Activated T-helper 17 cell treated with anti-CD3 and anti-CD28 coated beads, Interleukin-2, amount 50 U/mL, for 72 hours (primary cell): ENCODE measurements around the gene PABPC1L2A. TPM values are rescaled to one million over a fixed set of nuclear protein-coding genes. Genes with fewer than 3 reads are reported as not detected.

ENCODE experiments used
- total RNA-seq, 2 donors: library from RNA; stranded (reverse); gene quantifications; one replicate each; pipeline ENCODE4 v1.2.3, GENCODE V29; 2022

PABPC1L2A gene
- total RNA-seq, 2 donors from 2014 or later = not detected

Other genes starting within 250 kb of the PABPC1L2A start
- not detected for gene FAM236C, start 166.9 kb downstream of the PABPC1L2A start, total RNA-seq
- gene FAM236A, start 141.3 kb downstream of the PABPC1L2A start, total RNA-seq = not detected
- gene DMRTC1, start 135.7 kb downstream of the PABPC1L2A start, total RNA-seq = under 1 TPM in 1 of 2 donors, not detected in 1; 0.37 TPM
- not detected for gene PABPC1L2B, start 76.6 kb downstream of the PABPC1L2A start, total RNA-seq
- gene NAP1L2, start 135.3 kb upstream of the PABPC1L2A start, total RNA-seq = 1 to 10 TPM; 1.9 to 4.4 TPM